GM12872 (cell line): Measurements from ENCODE around the gene ATP23.

Source experiments
- TF ChIP-seq, protein P1 (sequence below): IDR thresholded peaks from 3 replicates; pipeline ENCODE4 v1.5.1; 2011; ENCODE audit warnings: low read depth, mild to moderate bottlenecking, low read length, moderate library complexity; ENCODE audit not compliant: insufficient read depth

ATP23 gene, protein sequence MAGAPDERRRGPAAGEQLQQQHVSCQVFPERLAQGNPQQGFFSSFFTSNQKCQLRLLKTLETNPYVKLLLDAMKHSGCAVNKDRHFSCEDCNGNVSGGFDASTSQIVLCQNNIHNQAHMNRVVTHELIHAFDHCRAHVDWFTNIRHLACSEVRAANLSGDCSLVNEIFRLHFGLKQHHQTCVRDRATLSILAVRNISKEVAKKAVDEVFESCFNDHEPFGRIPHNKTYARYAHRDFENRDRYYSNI

DNA sequence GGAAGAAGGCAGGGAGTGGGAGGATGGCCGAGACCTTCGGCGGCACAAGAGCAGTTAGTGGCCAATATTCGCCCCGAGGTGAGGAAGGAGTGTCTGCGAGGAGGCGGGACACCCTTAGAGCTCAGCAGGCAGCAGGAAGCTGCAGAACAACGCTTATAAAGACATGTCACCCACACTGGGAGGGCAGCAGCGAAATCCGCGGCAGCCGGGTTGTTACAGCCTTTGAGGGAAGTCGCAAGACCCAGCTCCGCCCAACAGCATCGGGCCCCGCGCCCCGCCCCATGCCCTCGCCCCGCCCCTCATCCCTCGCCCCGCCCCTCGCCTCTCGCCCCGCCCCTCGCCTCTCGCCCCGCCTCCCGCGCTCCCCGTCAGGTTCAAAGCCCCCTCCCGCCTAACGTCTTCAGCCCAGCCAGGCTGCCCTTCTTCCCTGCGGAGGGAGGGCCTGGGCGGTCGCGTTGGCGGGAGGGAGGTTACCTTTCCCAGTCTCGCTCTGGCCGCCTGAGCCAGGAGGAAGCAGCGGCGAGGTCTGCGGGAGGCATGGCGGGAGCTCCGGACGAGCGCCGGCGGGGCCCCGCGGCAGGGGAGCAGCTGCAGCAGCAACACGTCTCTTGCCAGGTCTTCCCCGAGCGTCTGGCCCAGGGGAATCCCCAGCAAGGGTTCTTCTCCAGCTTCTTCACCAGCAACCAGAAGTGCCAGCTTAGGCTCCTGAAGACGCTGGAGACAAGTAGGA is at the start of gene ATP23:
TSS of gene ATP23 (plus strand) at position 403 of the 730 bp plus-strand sequence. CDS start at position 538, 135 bp downstream.
- TF ChIP-seq, protein P1, sequence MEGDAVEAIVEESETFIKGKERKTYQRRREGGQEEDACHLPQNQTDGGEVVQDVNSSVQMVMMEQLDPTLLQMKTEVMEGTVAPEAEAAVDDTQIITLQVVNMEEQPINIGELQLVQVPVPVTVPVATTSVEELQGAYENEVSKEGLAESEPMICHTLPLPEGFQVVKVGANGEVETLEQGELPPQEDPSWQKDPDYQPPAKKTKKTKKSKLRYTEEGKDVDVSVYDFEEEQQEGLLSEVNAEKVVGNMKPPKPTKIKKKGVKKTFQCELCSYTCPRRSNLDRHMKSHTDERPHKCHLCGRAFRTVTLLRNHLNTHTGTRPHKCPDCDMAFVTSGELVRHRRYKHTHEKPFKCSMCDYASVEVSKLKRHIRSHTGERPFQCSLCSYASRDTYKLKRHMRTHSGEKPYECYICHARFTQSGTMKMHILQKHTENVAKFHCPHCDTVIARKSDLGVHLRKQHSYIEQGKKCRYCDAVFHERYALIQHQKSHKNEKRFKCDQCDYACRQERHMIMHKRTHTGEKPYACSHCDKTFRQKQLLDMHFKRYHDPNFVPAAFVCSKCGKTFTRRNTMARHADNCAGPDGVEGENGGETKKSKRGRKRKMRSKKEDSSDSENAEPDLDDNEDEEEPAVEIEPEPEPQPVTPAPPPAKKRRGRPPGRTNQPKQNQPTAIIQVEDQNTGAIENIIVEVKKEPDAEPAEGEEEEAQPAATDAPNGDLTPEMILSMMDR = no peak

DNA sequence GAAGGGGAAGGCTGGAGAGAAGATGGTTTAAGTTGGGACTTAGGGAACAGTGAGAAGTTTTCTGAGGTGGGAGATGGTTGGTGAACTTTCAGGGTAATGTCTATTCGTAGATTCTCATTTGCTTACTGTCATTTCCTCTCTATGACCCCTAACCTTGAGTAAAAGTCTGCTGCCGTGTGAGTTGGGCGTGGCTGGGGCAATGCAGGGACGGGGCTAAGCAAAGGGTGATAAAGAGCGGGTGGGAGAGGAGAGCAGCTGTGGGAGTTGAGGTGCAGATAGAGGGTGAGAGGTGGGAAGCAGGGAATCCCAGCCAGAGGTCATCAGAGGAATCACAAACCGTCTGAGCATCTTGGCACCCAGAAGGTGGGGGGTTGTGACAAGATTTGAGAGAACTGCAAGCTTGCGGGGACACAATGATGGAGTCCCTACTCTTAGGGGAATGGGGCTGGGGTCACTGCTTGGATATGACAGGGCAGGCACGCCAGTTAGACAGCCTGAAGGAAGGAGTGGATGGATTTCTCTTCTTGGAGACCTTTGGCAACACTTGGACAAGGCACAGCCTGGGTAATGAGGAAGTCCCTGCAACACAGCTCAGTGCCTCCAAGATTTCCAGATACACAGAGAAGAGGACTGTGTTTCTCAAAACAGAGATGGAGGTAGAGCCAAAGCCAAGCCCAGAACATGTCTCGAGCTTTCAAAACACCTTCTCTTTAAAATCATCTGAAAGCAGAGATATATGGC is 49.0 kb upstream of the ATP23 start:
- TF ChIP-seq, protein P1 = no peak

DNA sequence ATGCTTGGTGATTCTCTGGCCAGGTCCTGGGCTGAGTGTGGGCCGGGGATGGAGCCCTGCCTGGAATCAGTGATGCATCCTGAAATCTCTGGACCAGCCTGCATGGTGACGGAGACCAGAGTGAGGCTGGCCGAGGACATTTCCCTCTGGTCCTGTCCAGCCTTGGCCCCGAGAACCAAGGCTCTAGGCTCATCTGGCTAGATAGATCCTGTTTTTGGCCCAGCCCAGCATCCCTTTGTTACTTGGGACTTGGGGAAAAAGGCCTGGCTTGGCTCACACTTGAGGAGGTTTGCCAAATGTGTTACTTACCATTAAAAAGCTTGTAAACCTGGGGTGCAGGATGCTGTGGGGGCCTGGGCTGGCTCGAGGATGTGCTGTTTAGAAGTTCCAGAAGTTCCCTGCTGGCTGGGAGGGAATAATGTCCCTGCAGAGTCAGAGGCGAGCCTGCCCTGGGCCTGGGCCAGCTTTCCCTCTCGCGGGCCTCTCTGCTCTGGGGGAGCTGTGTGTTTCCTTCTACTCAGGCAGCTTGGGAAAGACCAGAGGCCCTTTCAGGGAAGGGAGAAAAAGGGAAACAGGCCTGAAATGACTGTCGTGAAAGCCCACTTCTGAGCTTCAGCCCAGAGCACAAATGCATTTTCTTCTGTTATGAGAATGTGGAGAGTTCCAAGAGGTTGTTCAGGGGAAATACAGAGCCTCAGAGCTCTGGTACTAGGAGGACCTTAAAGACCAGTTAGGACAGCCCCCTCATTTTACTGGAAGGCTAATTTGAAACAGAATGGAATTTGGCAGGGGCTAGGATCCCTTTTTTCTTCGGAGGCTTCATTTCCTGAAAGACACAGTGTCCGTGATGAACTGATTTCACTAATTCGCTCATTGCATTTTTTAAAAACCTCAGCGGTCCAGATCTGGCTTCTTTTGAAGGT is 47.7 kb upstream of the ATP23 start:
- TF ChIP-seq, protein P1 = no peak

DNA sequence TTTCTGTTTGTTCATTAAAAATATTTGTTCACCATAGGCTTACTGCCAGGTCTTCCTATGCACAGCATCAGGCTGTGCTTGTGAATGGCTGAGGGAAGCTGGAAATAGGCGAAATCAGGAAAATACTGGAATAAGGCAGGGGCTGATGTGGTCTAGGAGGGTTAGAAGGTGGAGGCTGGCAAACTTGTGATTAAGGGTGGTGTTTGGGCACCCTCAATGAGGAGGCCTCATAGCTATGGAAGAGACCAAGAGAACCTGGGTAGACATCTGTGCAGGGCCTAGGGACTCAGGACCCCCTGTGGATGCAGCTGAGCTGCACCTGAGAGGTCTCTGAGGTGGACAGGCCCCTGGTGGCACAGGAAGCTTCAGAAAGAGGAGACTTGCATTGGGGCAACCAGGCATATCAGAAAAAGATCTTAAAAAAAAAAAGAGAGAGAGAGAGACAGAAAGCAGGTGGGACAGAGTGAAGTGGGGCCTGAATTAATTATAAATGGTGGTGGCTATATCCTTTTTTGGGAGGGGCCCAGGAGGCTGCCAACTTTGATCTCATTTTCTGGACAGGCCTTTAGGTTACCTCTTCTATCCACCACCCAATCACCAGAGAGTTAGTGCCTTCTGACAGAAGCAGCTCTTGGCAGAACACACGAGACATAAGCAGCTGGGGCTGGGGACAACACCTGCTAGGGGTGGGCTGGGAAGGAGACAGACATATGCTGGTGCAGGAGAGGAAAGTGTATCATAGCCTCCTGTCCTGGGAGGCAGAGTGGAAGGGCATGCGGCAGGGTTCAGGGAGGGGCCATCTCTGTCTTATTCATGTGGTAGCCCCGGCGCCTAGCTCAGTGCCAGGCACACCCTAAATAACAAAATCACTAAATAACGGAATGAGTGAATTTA is 46.7 kb upstream of the ATP23 start:
- TF ChIP-seq, protein P1 = no peak

DNA sequence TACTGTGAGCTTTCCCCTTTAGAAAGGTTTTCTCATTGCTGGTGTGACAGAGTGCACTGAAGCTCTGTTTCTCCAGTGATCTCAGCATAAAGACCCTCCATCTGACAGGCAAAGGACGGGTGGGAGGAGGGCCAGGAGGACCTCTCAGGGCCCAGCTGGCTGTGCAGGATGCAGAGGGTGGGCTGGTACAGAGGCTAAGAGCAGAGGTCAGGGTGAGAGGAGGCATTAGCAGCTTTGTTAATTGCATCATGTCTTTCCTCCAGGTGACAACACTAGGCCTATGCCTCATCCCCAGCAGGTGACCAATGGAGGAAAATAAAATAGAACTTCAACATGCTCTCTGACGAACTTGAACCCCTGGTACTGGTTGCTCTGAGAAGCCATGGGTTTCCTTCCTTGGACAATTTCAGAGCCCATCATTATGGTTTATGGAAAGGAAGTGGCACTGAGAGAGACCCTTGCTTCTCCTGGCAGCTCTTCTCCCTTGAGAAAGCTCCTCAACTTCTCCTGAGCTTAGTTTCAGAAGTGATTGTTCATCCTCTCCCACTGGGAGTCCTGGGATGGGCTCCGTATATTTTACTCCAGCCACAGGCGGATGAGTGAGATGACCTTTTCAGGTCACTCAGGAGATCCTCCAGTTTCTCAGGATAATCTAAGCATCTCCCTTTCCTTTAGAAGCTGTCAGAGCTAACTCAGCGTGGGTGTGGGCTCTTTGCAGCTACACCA is 45.8 kb upstream of the ATP23 start:
- TF ChIP-seq, protein P1 = no peak

DNA sequence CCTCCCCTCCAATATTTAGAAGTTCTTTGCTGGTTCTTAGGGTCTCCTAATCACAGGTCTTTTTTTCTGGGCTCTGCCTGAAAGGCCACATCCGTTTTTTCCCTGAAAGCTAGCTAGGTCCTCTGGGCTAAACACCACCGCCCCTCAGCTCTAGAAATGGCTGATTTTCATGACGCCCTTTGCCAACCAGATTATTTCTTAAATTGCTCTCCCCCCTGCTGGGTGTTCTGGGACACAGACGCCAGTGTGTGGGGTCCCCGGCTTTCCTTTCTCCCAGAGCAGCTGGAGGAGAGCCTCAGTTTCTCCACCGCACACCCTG is 45.3 kb upstream of the ATP23 start:
- TF ChIP-seq, protein P1 = no peak
